GM12801 (cell line): ENCODE results near the gene HDLBP.

Experiments used
- TF ChIP-seq, protein P1 (sequence below): IDR thresholded peaks from one replicate; pipeline ENCODE4 v1.5.1; 2011; ENCODE audit warnings: control low read depth; ENCODE audit not compliant: insufficient read length; ENCODE audit errors: extremely low read depth

Gene HDLBP

DNA sequence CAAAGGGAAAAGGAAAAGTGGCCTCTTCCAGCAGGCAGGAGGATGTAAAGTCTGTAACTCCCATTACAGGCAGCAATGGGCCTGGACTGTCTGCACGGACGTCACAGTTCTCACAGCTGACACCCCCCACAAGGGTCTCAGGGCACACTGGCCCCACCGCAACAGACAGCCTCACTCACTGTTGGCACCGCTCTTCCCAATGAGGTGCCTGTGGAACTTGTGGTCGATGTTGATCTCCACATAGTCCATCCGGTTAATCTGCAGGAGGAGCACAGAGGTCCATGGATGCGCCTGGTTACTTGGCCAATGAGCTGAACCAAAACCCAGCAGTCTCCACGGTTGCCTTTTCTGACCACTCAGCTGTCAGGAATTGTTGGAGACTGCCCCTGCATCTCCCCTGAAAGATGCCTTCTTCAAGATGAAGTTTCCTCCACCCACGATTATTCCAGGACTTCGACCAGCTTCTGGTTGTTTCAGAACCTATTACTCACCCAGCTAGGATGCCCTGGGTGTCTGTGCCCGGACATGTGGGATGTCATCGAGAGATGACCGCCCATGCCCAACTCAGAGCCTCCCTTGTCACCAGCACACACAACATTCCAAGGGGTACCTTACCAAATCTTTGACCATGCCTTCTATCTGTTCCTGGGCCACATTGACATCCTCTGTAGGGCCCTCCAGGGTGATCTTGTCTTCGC, 62.5 kb downstream of the HDLBP start:
- TF ChIP-seq, protein P1, sequence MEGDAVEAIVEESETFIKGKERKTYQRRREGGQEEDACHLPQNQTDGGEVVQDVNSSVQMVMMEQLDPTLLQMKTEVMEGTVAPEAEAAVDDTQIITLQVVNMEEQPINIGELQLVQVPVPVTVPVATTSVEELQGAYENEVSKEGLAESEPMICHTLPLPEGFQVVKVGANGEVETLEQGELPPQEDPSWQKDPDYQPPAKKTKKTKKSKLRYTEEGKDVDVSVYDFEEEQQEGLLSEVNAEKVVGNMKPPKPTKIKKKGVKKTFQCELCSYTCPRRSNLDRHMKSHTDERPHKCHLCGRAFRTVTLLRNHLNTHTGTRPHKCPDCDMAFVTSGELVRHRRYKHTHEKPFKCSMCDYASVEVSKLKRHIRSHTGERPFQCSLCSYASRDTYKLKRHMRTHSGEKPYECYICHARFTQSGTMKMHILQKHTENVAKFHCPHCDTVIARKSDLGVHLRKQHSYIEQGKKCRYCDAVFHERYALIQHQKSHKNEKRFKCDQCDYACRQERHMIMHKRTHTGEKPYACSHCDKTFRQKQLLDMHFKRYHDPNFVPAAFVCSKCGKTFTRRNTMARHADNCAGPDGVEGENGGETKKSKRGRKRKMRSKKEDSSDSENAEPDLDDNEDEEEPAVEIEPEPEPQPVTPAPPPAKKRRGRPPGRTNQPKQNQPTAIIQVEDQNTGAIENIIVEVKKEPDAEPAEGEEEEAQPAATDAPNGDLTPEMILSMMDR = no peak

DNA sequence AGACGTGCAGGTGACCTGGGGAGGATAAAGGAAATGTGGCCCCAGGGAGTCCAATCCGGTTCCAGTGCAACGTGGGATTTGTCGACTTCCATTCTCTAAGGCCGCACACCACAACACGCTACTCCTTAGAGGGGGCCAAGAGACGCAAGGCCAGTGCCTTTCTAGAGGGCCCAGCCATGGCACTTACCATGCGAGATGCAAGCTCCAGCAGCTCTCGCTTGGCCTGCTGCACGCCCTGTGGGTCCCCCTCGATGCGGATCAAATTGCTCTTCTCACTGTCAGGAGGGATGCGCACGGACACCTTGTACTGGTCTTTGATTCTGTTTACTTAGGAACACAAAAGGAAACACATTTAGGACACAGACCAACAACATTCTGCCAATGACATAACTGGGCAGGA, 65.8 kb downstream of the HDLBP start:
- TF ChIP-seq, protein P1 = no peak

DNA sequence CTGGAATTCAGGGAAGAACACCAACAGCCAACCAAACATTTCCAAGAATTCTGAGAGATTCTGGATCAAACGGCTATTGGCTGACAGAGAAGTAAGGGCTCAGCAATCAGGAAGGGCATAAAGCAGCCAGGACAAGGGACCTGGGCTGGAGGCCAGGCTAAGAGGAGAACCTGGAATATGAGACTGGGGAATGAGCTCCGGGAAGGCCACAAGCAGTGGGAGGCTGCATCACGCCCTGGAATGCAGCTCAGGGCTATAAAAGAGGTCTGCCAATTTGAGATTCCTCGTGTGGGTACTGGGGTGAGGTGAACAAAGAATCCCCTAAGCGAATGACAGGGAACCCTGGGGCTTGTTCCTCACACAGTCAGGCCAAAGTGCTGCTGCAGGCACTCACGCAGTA, 66.6 kb downstream of the HDLBP start:
- TF ChIP-seq, protein P1 = no peak

DNA sequence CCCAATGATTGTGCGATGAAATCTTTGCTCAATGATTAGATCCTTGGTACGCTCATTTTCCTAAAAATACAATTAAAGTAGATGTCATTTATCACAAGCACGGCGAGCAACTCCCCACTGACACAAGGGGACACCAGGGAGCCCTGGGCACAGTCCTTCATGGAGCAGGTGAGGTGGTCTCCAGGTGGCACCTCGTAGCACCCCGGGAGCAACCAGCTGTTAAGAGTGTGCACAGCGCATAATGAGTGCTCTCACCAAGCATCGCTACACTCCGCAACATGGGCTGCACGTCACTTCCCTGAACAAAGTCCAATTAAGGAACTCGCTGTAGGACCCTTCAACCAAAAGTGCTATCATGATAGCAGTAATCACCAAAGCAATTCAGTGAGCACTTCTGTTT, 67.2 kb downstream of the HDLBP start:
- TF ChIP-seq, protein P1 = no peak

DNA sequence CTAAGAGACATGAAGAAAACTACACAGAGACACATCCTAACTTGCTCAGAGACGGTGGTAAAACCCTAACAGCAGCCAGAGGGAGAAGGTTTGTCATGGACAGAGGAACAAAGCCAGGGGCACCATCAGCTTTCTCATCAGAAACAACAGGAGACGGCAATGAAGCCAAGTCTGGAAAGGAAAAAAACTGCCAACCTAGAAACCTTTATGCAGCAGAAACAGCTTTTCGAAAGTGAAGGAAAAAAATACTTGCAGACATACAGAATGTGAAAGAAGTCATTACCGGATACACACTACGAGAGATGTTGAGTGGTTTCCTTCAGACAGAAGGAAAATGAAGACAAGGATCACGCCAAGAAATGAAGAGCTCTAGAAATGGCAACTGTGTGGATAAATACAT, 71.1 kb downstream of the HDLBP start:
- TF ChIP-seq, protein P1 = no peak

DNA sequence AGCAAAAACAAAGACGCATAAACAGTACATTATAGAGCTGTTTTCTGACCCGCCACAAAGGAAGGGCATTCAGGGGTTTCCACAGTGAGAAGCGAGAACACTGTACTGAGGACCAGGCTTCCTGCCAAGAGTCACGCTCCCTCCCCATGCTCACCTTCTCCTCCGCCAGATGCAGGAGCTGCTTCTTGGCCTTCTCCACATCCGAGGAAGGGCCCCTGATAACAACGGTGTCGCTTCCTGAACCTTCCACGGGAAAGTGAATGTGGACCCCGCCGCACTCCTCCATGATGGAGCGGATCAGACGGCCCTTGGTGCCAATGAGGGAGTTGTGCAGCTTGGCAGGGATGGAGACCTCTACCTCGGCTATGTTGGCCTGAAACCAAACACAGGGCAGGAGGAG, 73.2 kb downstream of the HDLBP start:
- TF ChIP-seq, protein P1 = no peak

DNA sequence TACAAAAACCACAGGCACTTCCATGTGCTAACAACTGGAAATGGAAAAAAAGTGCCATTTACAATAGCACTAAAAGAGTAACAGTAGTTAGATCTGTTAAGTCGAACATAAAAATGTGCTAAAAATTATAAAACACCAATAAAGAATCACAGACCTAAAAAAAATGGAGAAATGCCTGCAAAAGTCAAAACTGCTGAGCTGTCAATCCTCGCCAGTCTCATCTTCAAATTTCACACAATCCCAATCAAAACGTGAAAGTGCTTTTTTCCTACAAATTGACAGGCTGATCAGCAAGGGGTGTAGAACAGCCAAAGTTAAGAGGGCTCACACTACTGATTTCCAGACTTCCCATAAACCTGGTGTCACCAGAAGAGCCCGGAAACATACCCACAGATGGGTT, 73.8 kb downstream of the HDLBP start:
- TF ChIP-seq, protein P1 = no peak
